T-helper 17 cell (primary cell): ENCODE measurements around the gene UBE3C. TPM values are rescaled to one million over a fixed set of nuclear protein-coding genes. Genes with fewer than 3 reads are reported as not detected.
"Not testable (repeated sequence)": the region's sequence is repeated elsewhere in the genome, so short reads cannot be mapped to it uniquely, and the experiment has no call there.

Experiments
- ATAC-seq: fragments of 150-1000 bp; cut with Tn5 transposase; 2 replicates; pipeline ENCODE4 v1.10.0; 2021; ENCODE audit warnings: mild to moderate bottlenecking, moderate library complexity
- DNase-seq, 3 donors: peaks; one replicate each; pipeline versions ENCODE4 v3.0.0 to v3.0.0-alpha.2; 2020 to 2021
- H3K9me3 ChIP-seq: one replicate; pipeline ENCODE4 v1.7.0; 2013; ENCODE audit warnings: low read length, mild to moderate bottlenecking; ENCODE audit not compliant: control insufficient read depth, poor library complexity, severe bottlenecking
- H3K27ac Mint-ChIP-seq: one replicate; pipeline ENCODE4 v1.8.0; 2022; ENCODE audit warnings: mild to moderate bottlenecking, moderate library complexity, mixed read lengths
- H3K27me3 Mint-ChIP-seq: one replicate; pipeline ENCODE4 v1.8.0; 2022; ENCODE audit warnings: mixed read lengths
- H3K36me3 Mint-ChIP-seq: one replicate; pipeline ENCODE4 v1.8.0; 2022; ENCODE audit warnings: low read depth, mixed read lengths
- H3K4me1 Mint-ChIP-seq: one replicate; pipeline ENCODE4 v1.8.0; 2022; ENCODE audit warnings: mild to moderate bottlenecking, mixed read lengths
- H3K4me3 Mint-ChIP-seq: one replicate; pipeline ENCODE4 v1.8.0; 2022; ENCODE audit warnings: mild to moderate bottlenecking, moderate library complexity, mixed read lengths
- total RNA-seq, 4 donors: library from RNA in 2 of 4; stranded (reverse) in 2 of 4; gene quantifications; one replicate each; pipeline ENCODE4 v1.2.3 and lab custom pipeline; 2022 to 2026

Gene UBE3C
- total RNA-seq, 2 donors from 2014 or later: 48.0 to 51.7 TPM

GRCh38 chr7:157239571-157240270, 101.0 kb downstream of the UBE3C start:
- peak overlapping the region; percentile 29 for H3K27ac Mint-ChIP-seq
- H3K36me3 Mint-ChIP-seq: peaks cover 5% of the 10 kb centered on the region
- H3K9me3 ChIP-seq: no peaks in the 10 kb centered on the region
- ATAC-seq: no peak
- no peaks in the 10 kb centered on the region for H3K27me3 Mint-ChIP-seq
- no peak for DNase-seq
- H3K4me1 Mint-ChIP-seq: peaks cover 13% of the 10 kb centered on the region
- H3K4me3 Mint-ChIP-seq: no peak overlapping the region

GRCh38 chr7:157241631-157242030, 102.9 kb downstream of the UBE3C start:
- peaks cover 5% of the 10 kb centered on the region for H3K36me3 Mint-ChIP-seq
- H3K27ac Mint-ChIP-seq: peak overlapping the region; percentile 54
- DNase-seq: no peak
- no peaks in the 10 kb centered on the region for H3K9me3 ChIP-seq
- no peaks in the 10 kb centered on the region for H3K27me3 Mint-ChIP-seq
- peaks cover 13% of the 10 kb centered on the region for H3K4me1 Mint-ChIP-seq
- no peak for ATAC-seq
- H3K4me3 Mint-ChIP-seq: no peak overlapping the region

GRCh38 chr7:157244516-157245294, 106.0 kb downstream of the UBE3C start:
- Mint-ChIP-seq H3K4me3 (no peak overlapping the region), H3K27me3 (no peaks in the 10 kb centered on the region), H3K27ac (no peak overlapping the region), H3K36me3 (no peaks in the 10 kb centered on the region), H3K4me1 (peaks cover 4% of the 10 kb centered on the region)
- H3K9me3 ChIP-seq: no peaks in the 10 kb centered on the region
- no peak for DNase-seq
- ATAC-seq: no peak

- H3K36me3 Mint-ChIP-seq: no peaks in the 10 kb centered on the region
- no peak overlapping the region for H3K27ac Mint-ChIP-seq
- peaks cover 5% of the 10 kb centered on the region for H3K4me1 Mint-ChIP-seq
- H3K27me3 Mint-ChIP-seq: no peaks in the 10 kb centered on the region
- ATAC-seq: no peak
- H3K9me3 ChIP-seq: no peaks in the 10 kb centered on the region
- no peak overlapping the region for H3K4me3 Mint-ChIP-seq
- DNase-seq: no peak
Measured at GRCh38 chr7:157246052-157246451, 107.3 kb downstream of the UBE3C start.

- Mint-ChIP-seq H3K27ac (no peak overlapping the region), H3K27me3 (no peaks in the 10 kb centered on the region), H3K4me3 (no peak overlapping the region), H3K36me3 (no peaks in the 10 kb centered on the region), H3K4me1 (peaks cover 2% of the 10 kb centered on the region)
- no peaks in the 10 kb centered on the region for H3K9me3 ChIP-seq
- DNase-seq: no peak
- no peak for ATAC-seq
Measured at GRCh38 chr7:157248659-157249058, 109.9 kb downstream of the UBE3C start.

GRCh38 chr7:157250605-157251228, 112.0 kb downstream of the UBE3C start:
- no peak overlapping the region for H3K4me3 Mint-ChIP-seq
- peak; percentile 81 for ATAC-seq
- no peaks in the 10 kb centered on the region for H3K36me3 Mint-ChIP-seq
- DNase-seq: peak in 2 of 3 donors; percentile 19 to 27
- H3K4me1 Mint-ChIP-seq: peaks cover 2% of the 10 kb centered on the region
- no peak overlapping the region for H3K27ac Mint-ChIP-seq
- H3K9me3 ChIP-seq: no peaks in the 10 kb centered on the region
- no peaks in the 10 kb centered on the region for H3K27me3 Mint-ChIP-seq

GRCh38 chr7:157251817-157252216, 113.1 kb downstream of the UBE3C start:
- H3K4me1 Mint-ChIP-seq, H3K9me3 ChIP-seq, H3K4me3 Mint-ChIP-seq, DNase-seq, H3K36me3 Mint-ChIP-seq, H3K27me3 Mint-ChIP-seq, ATAC-seq, H3K27ac Mint-ChIP-seq: not testable (repeated sequence)

GRCh38 chr7:157253850-157254249, 115.1 kb downstream of the UBE3C start:
- DNase-seq (no peak), ATAC-seq (no peak)
- H3K4me3 Mint-ChIP-seq: no peak overlapping the region
- no peaks in the 10 kb centered on the region for H3K36me3 Mint-ChIP-seq
- H3K4me1 Mint-ChIP-seq: peaks cover 2% of the 10 kb centered on the region
- no peaks in the 10 kb centered on the region for H3K9me3 ChIP-seq
- peak overlapping the region; percentile 8 for H3K27ac Mint-ChIP-seq
- H3K27me3 Mint-ChIP-seq: no peaks in the 10 kb centered on the region

- H3K4me3 Mint-ChIP-seq, H3K9me3 ChIP-seq, H3K27ac Mint-ChIP-seq, DNase-seq, ATAC-seq, H3K27me3 Mint-ChIP-seq, H3K36me3 Mint-ChIP-seq, H3K4me1 Mint-ChIP-seq: not testable (repeated sequence)
Measured at GRCh38 chr7:157254781-157255180, 116.1 kb downstream of the UBE3C start.

- no peaks in the 10 kb centered on the region for H3K36me3 Mint-ChIP-seq
- H3K27ac Mint-ChIP-seq: no peak overlapping the region
- DNase-seq (no peak), ATAC-seq (no peak)
- no peaks in the 10 kb centered on the region for H3K4me1 Mint-ChIP-seq
- H3K27me3 Mint-ChIP-seq: no peaks in the 10 kb centered on the region
- H3K4me3 Mint-ChIP-seq: no peak overlapping the region
- no peaks in the 10 kb centered on the region for H3K9me3 ChIP-seq
Measured at GRCh38 chr7:157255201-157255606, 116.5 kb downstream of the UBE3C start.

GRCh38 chr7:157263156-157263555, 124.4 kb downstream of the UBE3C start:
- H3K4me1 Mint-ChIP-seq: peaks cover 4% of the 10 kb centered on the region
- no peaks in the 10 kb centered on the region for H3K27me3 Mint-ChIP-seq
- DNase-seq (no peak), ATAC-seq (no peak)
- H3K9me3 ChIP-seq: no peaks in the 10 kb centered on the region
- H3K27ac Mint-ChIP-seq: no peak overlapping the region
- no peaks in the 10 kb centered on the region for H3K36me3 Mint-ChIP-seq
- no peak overlapping the region for H3K4me3 Mint-ChIP-seq

GRCh38 chr7:157265051-157265450, 126.3 kb downstream of the UBE3C start:
- DNase-seq: no peak
- no peak for ATAC-seq
- peaks cover 18% of the 10 kb centered on the region for H3K4me1 Mint-ChIP-seq
- no peaks in the 10 kb centered on the region for H3K27me3 Mint-ChIP-seq
- peaks cover 4% of the 10 kb centered on the region for H3K36me3 Mint-ChIP-seq
- no peaks in the 10 kb centered on the region for H3K9me3 ChIP-seq
- peak overlapping the region; percentile 37 for H3K27ac Mint-ChIP-seq
- no peak overlapping the region for H3K4me3 Mint-ChIP-seq

- peaks cover 4% of the 10 kb centered on the region for H3K36me3 Mint-ChIP-seq
- H3K27ac Mint-ChIP-seq: no peak overlapping the region
- no peak overlapping the region for H3K4me3 Mint-ChIP-seq
- H3K27me3 Mint-ChIP-seq: no peaks in the 10 kb centered on the region
- DNase-seq (no peak), ATAC-seq (no peak)
- no peaks in the 10 kb centered on the region for H3K9me3 ChIP-seq
- peaks cover 25% of the 10 kb centered on the region for H3K4me1 Mint-ChIP-seq
Measured at GRCh38 chr7:157266272-157266671, 127.5 kb downstream of the UBE3C start.
